Measurements from ENCODE around the gene ARSG. TPM values are rescaled to one million over a fixed set of nuclear protein-coding genes. Genes with fewer than 3 reads are reported as not detected.

ARSG gene
- total and polyA plus RNA-seq, 2 of the 4 experiments (the other 2 are of a cell fraction), result 2.9 to 3.0 TPM

GRCh38 chr17:68396226-68397107 is 105.2 kb downstream of the ARSG start (continued):
- no peak for TF ChIP-seq RFX5 (IDR thresholded peaks at IDR 0.05; ENCODE audit: low read depth, low read length)

- H4K5ac ChIP-seq (ENCODE audit: low read depth, low read length), result no peak overlapping the region
- DNase-seq, result no peak
- WGBS, 2 experiments (ENCODE audit: extremely low coverage in 2 of 2, insufficient read length in 1 of 2), result no CpG with 5 or more reads among the region's 7 CpGs
- H3K9me3 ChIP-seq (ENCODE audit: control insufficient read depth, insufficient read depth, low read length), result no peaks in the 10 kb centered on the region; the same call in 1 of the 2 replicates
- dilution Hi-C loops (cut with HindIII; ENCODE audit: low sequenced_read_pairs, unreplicated experiment), result no loop called here
- no peaks in the 10 kb centered on the region for H3K27me3 ChIP-seq (ENCODE audit: control insufficient read depth, insufficient read depth, low read length)
- H4K91ac ChIP-seq (ENCODE audit: insufficient read depth, low read depth, low read length), result peak overlapping the region; percentile 35
- H3K14ac ChIP-seq (replicated peaks; ENCODE audit: low read depth, low read length), result no peak overlapping the region
- ChIA-PET POLR2A (ENCODE audit: unreplicated experiment) (no interaction called here), CTCF (no interaction called here)
- H3K56ac ChIP-seq (ENCODE audit: extremely low read depth, insufficient read depth, low read length), result no peak overlapping the region
- H3K9ac ChIP-seq (ENCODE audit: low read depth, low read length), result no peak overlapping the region
- no peak overlapping the region for H3K4me2 ChIP-seq (ENCODE audit: low read depth, low read length)
- no peak overlapping the region for H3K4ac ChIP-seq (ENCODE audit: low read depth, low read length)
- H3K79me1 ChIP-seq (ENCODE audit: low read depth in 1 of 2, low read length in 2 of 2), result no peaks in the 10 kb centered on the region
- H4K20me1 ChIP-seq (ENCODE audit: insufficient read depth, low read length), result no peaks in the 10 kb centered on the region
- no peak overlapping the region for H3K27ac ChIP-seq (ENCODE audit: insufficient read depth, low read length)
- no peak overlapping the region for H2BK15ac ChIP-seq (ENCODE audit: low read depth, low read length)
- no peaks in the 10 kb centered on the region for H3K36me3 ChIP-seq (ENCODE audit: control insufficient read depth, insufficient read depth, low read length)
- in situ Hi-C loops (cut with MboI; ENCODE audit: low sequenced_read_pairs), result no loop called here
- peak overlapping the region; percentile 18; the same call in 1 of the 2 replicates for H2BK20ac ChIP-seq (ENCODE audit: low read depth, low read length)
- H2BK5ac ChIP-seq (ENCODE audit: low read depth, low read length, poor library complexity, severe bottlenecking), result no peak overlapping the region
- H3K9me1 ChIP-seq (ENCODE audit: insufficient read depth, low read length), result peaks cover 5% of the 10 kb centered on the region
- no peak overlapping the region for H3K18ac ChIP-seq (ENCODE audit: low read depth, low read length)
- no peak overlapping the region for H4K8ac ChIP-seq (ENCODE audit: low read depth in 2 of 2, low read length in 2 of 2)
- H2AK5ac ChIP-seq (ENCODE audit: low read depth, low read length), result peak overlapping the region; percentile 43; the same call in 1 of the 2 replicates
- H3K4me1 ChIP-seq (ENCODE audit: control insufficient read depth, insufficient read depth, low read length), result peaks cover 4% of the 10 kb centered on the region
- H3K4me3 ChIP-seq (ENCODE audit: insufficient read depth, low read depth, low read length), result no peak overlapping the region
- H2BK120ac ChIP-seq (ENCODE audit: low read depth, low read length), result no peak overlapping the region
- no TSS peak for BruUV-seq (replicated peaks)
- no peak overlapping the region for H2AK9ac ChIP-seq (replicated peaks; ENCODE audit: low read depth, low read length, poor library complexity)
- intact Hi-C loops (cut with micrococcal nuclease), result no loop called here
- H3K23ac ChIP-seq (ENCODE audit: low read depth, low read length), result no peak overlapping the region
- ATAC-seq (ENCODE audit: low read depth), result no peak
- H2AFZ ChIP-seq (replicated peaks; ENCODE audit: low read length, poor library complexity), result no peak overlapping the region
- TF ChIP-seq RCOR1 (IDR thresholded peaks at IDR 0.05; ENCODE audit: insufficient replicate concordance, low read length) (no peak), MAFK (IDR thresholded peaks at IDR 0.05; ENCODE audit: low read depth, low read length) (no peak), CHD1 (IDR thresholded peaks at IDR 0.05; ENCODE audit: low read depth, low read length) (no peak), BHLHE40 (IDR thresholded peaks at IDR 0.05; ENCODE audit: low read depth, low read length) (no peak), RAD21 (IDR thresholded peaks at IDR 0.05; ENCODE audit: low read length) (no peak), USF2 (IDR thresholded peaks at IDR 0.05; ENCODE audit: low read depth, low read length) (no peak), SMC3 (IDR thresholded peaks at IDR 0.05; ENCODE audit: low read depth, low read length) (no peak), RFX5 (IDR thresholded peaks at IDR 0.05; ENCODE audit: low read depth, low read length) (no peak), MXI1 (IDR thresholded peaks at IDR 0.05; ENCODE audit: borderline replicate concordance, low read depth, low read length) (no peak), CTCF (conservative IDR thresholded peaks at IDR 0.05; ENCODE audit: low read depth, low read length) (no peak)
- TF ChIP-seq, protein P1, sequence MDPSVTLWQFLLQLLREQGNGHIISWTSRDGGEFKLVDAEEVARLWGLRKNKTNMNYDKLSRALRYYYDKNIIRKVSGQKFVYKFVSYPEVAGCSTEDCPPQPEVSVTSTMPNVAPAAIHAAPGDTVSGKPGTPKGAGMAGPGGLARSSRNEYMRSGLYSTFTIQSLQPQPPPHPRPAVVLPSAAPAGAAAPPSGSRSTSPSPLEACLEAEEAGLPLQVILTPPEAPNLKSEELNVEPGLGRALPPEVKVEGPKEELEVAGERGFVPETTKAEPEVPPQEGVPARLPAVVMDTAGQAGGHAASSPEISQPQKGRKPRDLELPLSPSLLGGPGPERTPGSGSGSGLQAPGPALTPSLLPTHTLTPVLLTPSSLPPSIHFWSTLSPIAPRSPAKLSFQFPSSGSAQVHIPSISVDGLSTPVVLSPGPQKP (IDR thresholded peaks at IDR 0.05; ENCODE audit: borderline replicate concordance, low read depth, low read length), result no peak
Observed at GRCh38 chr17:68397108-68397536, 105.8 kb downstream of the ARSG start.

Measured in IMR-90 (cell line).